Suprapubic skin (tissue), 4 donors: ENCODE data around the gene GPR171. TPM values are rescaled to one million over a fixed set of nuclear protein-coding genes. Genes with fewer than 3 reads are reported as not detected.

Source experiments
- DNase-seq, 2 donors: peaks; one replicate each; pipeline ENCODE4 v3.0.0-alpha.2; 2019; ENCODE audit warnings: low spot score in 2 of 2
- H3K27ac ChIP-seq: fragments of 200-600 bp; sonication (generic); one replicate; pipeline ENCODE4 v1.5.1; 2019
- H3K27me3 ChIP-seq: fragments of 200-600 bp; sonication (generic); one replicate; pipeline ENCODE4 v1.5.1; 2019
- H3K36me3 ChIP-seq: fragments of 200-600 bp; sonication (generic); one replicate; pipeline ENCODE4 v1.5.1; 2019
- H3K4me1 ChIP-seq: fragments of 200-600 bp; sonication (generic); one replicate; pipeline ENCODE4 v1.5.1; 2019
- H3K4me3 ChIP-seq: fragments of 200-600 bp; sonication (generic); one replicate; pipeline ENCODE4 v1.5.1; 2019; ENCODE audit warnings: mild to moderate bottlenecking
- H3K9me3 ChIP-seq: fragments of 200-600 bp; sonication (generic); one replicate; pipeline ENCODE4 v1.5.1; 2019
- EP300 ChIP-seq: sonication (generic); formaldehyde crosslinking; IDR thresholded peaks from one replicate; pipeline ENCODE4 v1.6.1; 2017; ENCODE audit warnings: antibody characterized with exemption
- POLR2A ChIP-seq, 2 donors: fragments of 450-650 bp; IDR thresholded peaks; one replicate each; pipeline ENCODE4 v1.6.1; 2017; ENCODE audit warnings: antibody characterized with exemption in 2 of 2, mild to moderate bottlenecking in 2 of 2, moderate library complexity in 2 of 2
- POLR2AphosphoS5 ChIP-seq, 3 donors: sonication (generic); formaldehyde crosslinking; IDR thresholded peaks; one replicate each; pipeline ENCODE4 v1.6.1; 2017; ENCODE audit warnings: antibody characterized with exemption in 3 of 3
- WGBS: methylation state at CpG from one replicate; pipeline ENCODE4 v1.1.5; 2018; 5-methylcytosine and 5-hydroxymethylcytosine counted together
- total RNA-seq, 4 donors: library from RNA; depleted of rRNA; stranded (reverse); fragments of >200 nt; gene quantifications; one replicate each; pipeline ENCODE4 v1.1.0, GENCODE V29; 2016
- TF ChIP-seq, protein P1 (sequence below), 2 donors: fragments of 200-600 bp in 1 of 2; fragments of 450-650 bp in 1 of 2; sonication (generic) in 1 of 2; IDR thresholded peaks; one replicate each; pipeline ENCODE4 v1.5.1; 2016 to 2019; ENCODE audit warnings: antibody characterized with exemption in 2 of 2, mild to moderate bottlenecking in 1 of 2, moderate library complexity in 1 of 2

GPR171 gene
- total RNA-seq, 4 donors from 2014 or later: 0.76 to 1.5 (median 1.3) TPM

DNA sequence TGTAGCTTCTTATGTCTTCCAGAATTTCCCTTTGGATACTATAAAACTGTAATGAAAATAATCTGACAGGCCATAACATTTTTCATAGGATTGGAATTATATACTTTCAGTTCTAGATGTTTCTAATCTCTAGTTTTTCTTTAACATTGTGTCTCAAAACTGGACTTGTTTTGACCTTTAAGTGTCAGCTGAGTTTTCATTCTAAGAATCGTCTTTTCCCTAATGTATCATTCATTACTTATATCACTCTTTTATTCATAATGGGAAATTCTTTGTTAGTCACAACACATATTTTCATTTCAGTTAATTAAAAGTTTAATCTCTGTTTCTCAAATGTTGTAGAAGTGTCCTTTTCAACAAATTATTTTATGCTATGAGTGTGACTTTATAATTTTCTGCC, 11.9 kb downstream of the GPR171 start:
- no peak for DNase-seq
- no peaks in the 10 kb centered on the region for H3K4me1 ChIP-seq
- H3K36me3 ChIP-seq: no peaks in the 10 kb centered on the region
- TF ChIP-seq, protein P1, sequence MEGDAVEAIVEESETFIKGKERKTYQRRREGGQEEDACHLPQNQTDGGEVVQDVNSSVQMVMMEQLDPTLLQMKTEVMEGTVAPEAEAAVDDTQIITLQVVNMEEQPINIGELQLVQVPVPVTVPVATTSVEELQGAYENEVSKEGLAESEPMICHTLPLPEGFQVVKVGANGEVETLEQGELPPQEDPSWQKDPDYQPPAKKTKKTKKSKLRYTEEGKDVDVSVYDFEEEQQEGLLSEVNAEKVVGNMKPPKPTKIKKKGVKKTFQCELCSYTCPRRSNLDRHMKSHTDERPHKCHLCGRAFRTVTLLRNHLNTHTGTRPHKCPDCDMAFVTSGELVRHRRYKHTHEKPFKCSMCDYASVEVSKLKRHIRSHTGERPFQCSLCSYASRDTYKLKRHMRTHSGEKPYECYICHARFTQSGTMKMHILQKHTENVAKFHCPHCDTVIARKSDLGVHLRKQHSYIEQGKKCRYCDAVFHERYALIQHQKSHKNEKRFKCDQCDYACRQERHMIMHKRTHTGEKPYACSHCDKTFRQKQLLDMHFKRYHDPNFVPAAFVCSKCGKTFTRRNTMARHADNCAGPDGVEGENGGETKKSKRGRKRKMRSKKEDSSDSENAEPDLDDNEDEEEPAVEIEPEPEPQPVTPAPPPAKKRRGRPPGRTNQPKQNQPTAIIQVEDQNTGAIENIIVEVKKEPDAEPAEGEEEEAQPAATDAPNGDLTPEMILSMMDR (IDR thresholded peaks at IDR 0.05): no peak
- TF ChIP-seq POLR2AphosphoS5 (IDR thresholded peaks at IDR 0.05): no peak
- no peak for TF ChIP-seq EP300
- TF ChIP-seq POLR2A (IDR thresholded peaks at IDR 0.05): no peak
- H3K27me3 ChIP-seq: no peaks in the 10 kb centered on the region
- no peaks in the 10 kb centered on the region for H3K9me3 ChIP-seq
- no peak overlapping the region for H3K4me3 ChIP-seq
- 88% methylated on average over 1 of the region's 1 CpG for WGBS
- H3K27ac ChIP-seq: no peak overlapping the region

DNA sequence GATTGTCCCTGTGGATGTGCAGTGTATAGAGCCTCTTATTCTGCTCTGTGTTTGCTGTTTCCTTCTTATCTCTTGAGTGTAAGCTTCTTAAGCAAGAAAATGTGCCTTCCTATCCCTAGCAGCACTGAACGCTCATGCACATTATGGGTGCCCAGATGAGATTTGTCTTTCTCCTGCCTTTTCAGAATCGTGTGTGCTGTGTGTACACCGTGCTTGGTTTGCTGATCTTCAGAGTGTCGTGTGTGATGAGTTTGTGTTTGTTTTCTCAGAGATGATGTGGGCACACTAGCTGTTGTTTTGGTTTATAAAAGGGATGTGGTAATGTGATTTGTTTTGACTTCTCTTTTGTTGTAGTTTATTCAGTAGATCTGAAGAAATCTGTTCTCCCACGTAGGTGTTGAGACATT, 19.7 kb downstream of the GPR171 start:
- TF ChIP-seq, protein P1 (IDR thresholded peaks at IDR 0.05): no peak
- TF ChIP-seq POLR2AphosphoS5 (IDR thresholded peaks at IDR 0.05) (no peak), POLR2A (IDR thresholded peaks at IDR 0.05) (no peak)
- no peak overlapping the region for H3K4me3 ChIP-seq
- H3K36me3 ChIP-seq: no peaks in the 10 kb centered on the region
- 66% methylated on average over 5 of the region's 5 CpGs for WGBS
- no peak overlapping the region for H3K27ac ChIP-seq
- no peak for DNase-seq
- no peaks in the 10 kb centered on the region for H3K9me3 ChIP-seq
- no peaks in the 10 kb centered on the region for H3K4me1 ChIP-seq
- H3K27me3 ChIP-seq: no peaks in the 10 kb centered on the region

DNA sequence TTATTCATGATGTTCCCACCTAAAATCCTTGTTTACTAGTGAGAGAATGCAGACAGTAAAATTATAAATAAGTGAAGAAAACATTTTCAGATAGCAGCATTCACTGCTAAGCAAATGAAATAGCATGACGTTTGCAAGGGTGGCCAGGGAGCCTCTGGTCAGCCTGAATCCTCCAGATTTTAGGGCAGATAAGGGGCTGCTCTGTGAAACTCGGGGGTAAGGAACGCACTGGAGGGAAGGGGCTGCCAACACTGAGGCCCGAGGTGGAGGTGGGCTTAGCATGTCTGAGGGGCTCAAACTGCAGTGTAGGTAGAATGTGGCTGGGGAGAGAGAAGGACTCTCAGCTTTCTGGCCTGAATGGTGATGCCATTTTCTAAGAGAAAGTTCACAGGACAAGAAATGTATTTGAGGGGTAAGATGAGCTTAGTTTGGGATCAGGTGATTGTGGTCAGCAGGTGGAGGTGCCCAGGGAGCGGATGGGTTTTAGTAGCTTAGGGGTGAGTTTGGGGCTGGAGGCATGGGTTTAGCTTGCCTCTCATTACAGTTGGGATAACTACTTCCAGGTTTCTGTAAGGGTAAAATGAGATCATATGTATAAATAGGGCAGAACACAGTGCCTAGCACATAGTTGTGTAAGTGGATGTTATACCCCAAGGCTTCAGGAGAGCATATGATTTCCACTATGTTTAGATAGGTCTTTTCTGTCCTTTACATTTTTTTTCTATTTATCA, 20.5 kb downstream of the GPR171 start:
- no peaks in the 10 kb centered on the region for H3K4me1 ChIP-seq
- no peak for DNase-seq
- no peaks in the 10 kb centered on the region for H3K9me3 ChIP-seq
- H3K27ac ChIP-seq: no peak overlapping the region
- TF ChIP-seq POLR2AphosphoS5 (IDR thresholded peaks at IDR 0.05): no peak
- no peak for TF ChIP-seq EP300
- no peak for TF ChIP-seq POLR2A (IDR thresholded peaks at IDR 0.05)
- TF ChIP-seq, protein P1 (IDR thresholded peaks at IDR 0.05): no peak
- H3K36me3 ChIP-seq: no peaks in the 10 kb centered on the region
- no peaks in the 10 kb centered on the region for H3K27me3 ChIP-seq
- 71% methylated on average over 5 of the region's 5 CpGs for WGBS
- no peak overlapping the region for H3K4me3 ChIP-seq

DNA sequence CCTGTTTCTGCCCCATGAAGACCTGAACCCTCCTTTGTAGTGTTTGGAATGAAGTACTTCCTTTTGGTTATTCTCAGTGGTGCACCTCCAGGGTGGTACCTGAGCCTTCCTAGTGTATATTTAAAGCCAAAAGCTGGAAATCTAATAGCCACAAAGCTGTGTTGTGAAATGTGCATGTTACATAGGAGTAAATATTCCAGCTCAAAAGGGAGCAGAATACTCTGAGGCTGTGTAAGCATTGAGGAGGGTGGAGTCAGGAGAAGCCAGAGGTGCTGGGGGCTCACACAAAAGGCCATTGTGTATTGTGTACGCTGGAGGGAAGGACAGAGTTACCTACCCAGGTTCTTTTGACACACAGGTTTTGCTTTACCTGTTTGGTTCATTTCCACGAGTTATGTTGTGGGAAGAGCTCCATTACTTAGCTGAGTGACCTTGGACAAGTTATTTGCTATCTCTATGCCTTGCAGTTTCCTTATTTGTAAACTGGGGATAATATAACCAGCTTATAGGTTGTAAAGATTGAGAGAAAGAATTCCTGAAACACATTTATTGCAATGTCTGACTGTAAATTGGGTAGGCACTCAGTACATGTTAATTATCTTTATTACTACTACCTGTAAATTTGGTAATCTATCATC, 24.7 kb downstream of the GPR171 start:
- no peaks in the 10 kb centered on the region for H3K9me3 ChIP-seq
- no peak for DNase-seq
- H3K27me3 ChIP-seq: no peaks in the 10 kb centered on the region
- H3K4me1 ChIP-seq: no peaks in the 10 kb centered on the region
- no peaks in the 10 kb centered on the region for H3K36me3 ChIP-seq
- no peak overlapping the region for H3K27ac ChIP-seq
- TF ChIP-seq POLR2AphosphoS5 (IDR thresholded peaks at IDR 0.05) (no peak), POLR2A (IDR thresholded peaks at IDR 0.05) (no peak), EP300 (no peak)
- TF ChIP-seq, protein P1 (IDR thresholded peaks at IDR 0.05): no peak
- no peak overlapping the region for H3K4me3 ChIP-seq
- 81% methylated on average over 2 of the region's 2 CpGs for WGBS

DNA sequence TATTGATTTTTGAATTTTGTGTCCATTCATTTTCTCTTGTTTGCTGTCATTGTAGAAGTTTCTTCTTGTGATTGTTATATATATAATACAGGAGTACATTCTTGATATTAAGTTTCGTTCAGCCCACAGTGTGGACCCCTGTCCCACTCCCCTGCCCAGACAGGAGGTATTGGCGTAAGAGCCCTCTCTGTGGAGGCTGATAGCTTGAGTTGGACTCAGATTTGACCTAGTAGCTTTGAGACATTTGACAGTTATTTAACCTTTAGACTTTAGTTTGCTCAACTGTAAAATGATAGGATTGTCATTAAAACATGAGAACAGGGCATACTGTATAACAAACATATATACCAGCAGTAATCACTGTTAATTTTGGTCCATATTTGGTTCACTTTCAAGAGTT, 27.1 kb downstream of the GPR171 start:
- Histone ChIP-seq H3K36me3 (no peaks in the 10 kb centered on the region), H3K4me3 (no peak overlapping the region), H3K27me3 (no peaks in the 10 kb centered on the region), H3K4me1 (no peaks in the 10 kb centered on the region), H3K9me3 (no peaks in the 10 kb centered on the region), H3K27ac (no peak overlapping the region)
- no peak for DNase-seq
- no peak for TF ChIP-seq EP300
- no peak for TF ChIP-seq POLR2A (IDR thresholded peaks at IDR 0.05)
- no peak for TF ChIP-seq POLR2AphosphoS5 (IDR thresholded peaks at IDR 0.05)
- TF ChIP-seq, protein P1 (IDR thresholded peaks at IDR 0.05): no peak
- WGBS: 100% methylated on average over 2 of the region's 2 CpGs
